ENCODE data around the gene ZNF324.

DNA sequence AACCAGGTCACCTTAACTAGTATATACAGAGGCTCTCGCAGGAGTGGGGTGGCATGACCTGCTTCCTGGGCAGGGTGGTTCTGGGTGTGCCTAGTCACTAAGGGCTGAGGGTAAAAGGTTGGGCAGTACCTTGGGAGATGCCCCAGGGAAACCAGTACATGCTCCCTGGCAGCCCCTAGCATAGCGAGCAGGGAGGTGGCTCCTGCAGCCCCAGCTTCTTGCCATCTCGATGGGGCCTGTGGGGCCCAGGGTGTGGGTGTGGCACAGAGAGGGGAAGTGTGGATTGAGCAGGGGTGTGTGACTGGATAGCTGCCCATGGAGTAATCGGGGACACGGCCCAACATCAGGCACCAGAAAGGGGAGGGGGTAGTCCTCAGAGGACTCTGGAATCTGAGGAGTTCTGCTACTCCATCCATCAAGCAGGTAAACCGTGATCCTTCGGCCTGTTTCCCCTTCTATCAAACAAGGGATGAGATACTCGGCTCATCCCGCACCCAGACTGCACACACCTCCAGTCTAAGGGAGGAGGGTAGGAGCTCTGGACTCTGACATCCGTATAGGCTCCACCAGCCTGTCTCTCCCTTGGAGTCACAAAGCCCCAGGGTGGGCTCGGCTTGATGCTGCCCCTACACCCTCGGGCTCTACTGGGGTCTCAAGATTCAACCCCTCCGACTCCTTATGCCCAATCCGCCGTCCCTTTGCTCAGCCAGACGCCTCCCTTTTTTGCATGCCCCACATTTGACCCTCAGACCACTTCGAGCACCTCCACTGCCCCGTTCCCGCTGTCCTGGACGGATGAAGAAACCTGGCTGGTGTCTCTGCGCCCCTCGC is 51.6 kb downstream of the ZNF324 start:
- TF ChIP-seq, protein P1, sequence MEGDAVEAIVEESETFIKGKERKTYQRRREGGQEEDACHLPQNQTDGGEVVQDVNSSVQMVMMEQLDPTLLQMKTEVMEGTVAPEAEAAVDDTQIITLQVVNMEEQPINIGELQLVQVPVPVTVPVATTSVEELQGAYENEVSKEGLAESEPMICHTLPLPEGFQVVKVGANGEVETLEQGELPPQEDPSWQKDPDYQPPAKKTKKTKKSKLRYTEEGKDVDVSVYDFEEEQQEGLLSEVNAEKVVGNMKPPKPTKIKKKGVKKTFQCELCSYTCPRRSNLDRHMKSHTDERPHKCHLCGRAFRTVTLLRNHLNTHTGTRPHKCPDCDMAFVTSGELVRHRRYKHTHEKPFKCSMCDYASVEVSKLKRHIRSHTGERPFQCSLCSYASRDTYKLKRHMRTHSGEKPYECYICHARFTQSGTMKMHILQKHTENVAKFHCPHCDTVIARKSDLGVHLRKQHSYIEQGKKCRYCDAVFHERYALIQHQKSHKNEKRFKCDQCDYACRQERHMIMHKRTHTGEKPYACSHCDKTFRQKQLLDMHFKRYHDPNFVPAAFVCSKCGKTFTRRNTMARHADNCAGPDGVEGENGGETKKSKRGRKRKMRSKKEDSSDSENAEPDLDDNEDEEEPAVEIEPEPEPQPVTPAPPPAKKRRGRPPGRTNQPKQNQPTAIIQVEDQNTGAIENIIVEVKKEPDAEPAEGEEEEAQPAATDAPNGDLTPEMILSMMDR (IDR thresholded peaks at IDR 0.05) = peak; percentile 49 to 80 (median 70)
- TF ChIP-seq POLR2AphosphoS5 (IDR thresholded peaks at IDR 0.05) = no peak
- TF ChIP-seq POLR2A (IDR thresholded peaks at IDR 0.05; ENCODE audit: low read depth) = no peak

Data from esophagus muscularis mucosa (tissue), 3 donors.